Glutamatergic neuron (in vitro differentiated cells): ENCODE data around the gene LRP4. TPM values are rescaled to one million over a fixed set of nuclear protein-coding genes. Genes with fewer than 3 reads are reported as not detected.

Source experiments
- DNase-seq: peaks from one replicate; pipeline ENCODE4 v3.0.0; 2022
- H3K27ac Mint-ChIP-seq: one replicate; pipeline ENCODE4 v1.8.0; 2020; ENCODE audit warnings: mild to moderate bottlenecking, mixed read lengths, inconsistent platforms; ENCODE audit not compliant: unreplicated experiment
- H3K27me3 Mint-ChIP-seq: one replicate; pipeline ENCODE4 v1.8.0; 2020; ENCODE audit warnings: mild to moderate bottlenecking, moderate library complexity, mixed read lengths, inconsistent platforms; ENCODE audit not compliant: unreplicated experiment
- H3K36me3 Mint-ChIP-seq: one replicate; pipeline ENCODE4 v1.8.0; 2020; ENCODE audit warnings: mild to moderate bottlenecking, mixed read lengths, inconsistent platforms; ENCODE audit not compliant: unreplicated experiment
- H3K4me1 Mint-ChIP-seq: one replicate; pipeline ENCODE4 v1.8.0; 2020; ENCODE audit warnings: mild to moderate bottlenecking, low read depth, mixed read lengths, inconsistent platforms; ENCODE audit not compliant: unreplicated experiment
- H3K4me3 Mint-ChIP-seq: one replicate; pipeline ENCODE4 v1.8.0; 2020; ENCODE audit warnings: mild to moderate bottlenecking, mixed read lengths, inconsistent platforms; ENCODE audit not compliant: unreplicated experiment
- H3K9me3 Mint-ChIP-seq: one replicate; pipeline ENCODE4 v1.8.0; 2020; ENCODE audit warnings: mild to moderate bottlenecking, moderate library complexity, mixed read lengths, inconsistent platforms; ENCODE audit not compliant: unreplicated experiment
- CTCF ChIP-seq: fragments of 200-600 bp; sonication (generic); IDR thresholded peaks from one replicate; pipeline ENCODE4 v1.5.0; 2021; ENCODE audit not compliant: partially characterized antibody, unreplicated experiment
- total RNA-seq: library from RNA; stranded (reverse); fragmentation: NEBNext Ultra II Directional; extraction: Animal tissue kit (Norgen Biotek cat#: 25700); gene quantifications from one replicate; pipeline ENCODE4 v1.2.1, GENCODE V29; 2021; ENCODE audit not compliant: unreplicated experiment

The LRP4 gene
- total RNA-seq, 1 donor from 2014 or later: 25.0 TPM

GRCh38 chr11:46900091-46900746, 18.1 kb downstream of the LRP4 start:
- Mint-ChIP-seq H3K27ac (peak overlapping the region; percentile 55), H3K4me1 (peaks cover 8% of the 10 kb centered on the region), H3K4me3 (no peak overlapping the region), H3K36me3 (no peaks in the 10 kb centered on the region), H3K27me3 (peaks cover 2% of the 10 kb centered on the region), H3K9me3 (peaks cover 2% of the 10 kb centered on the region)
- TF ChIP-seq CTCF: no peak
- DNase-seq: no peak

- no peak for TF ChIP-seq CTCF
- Mint-ChIP-seq H3K4me1 (peaks cover 8% of the 10 kb centered on the region), H3K4me3 (no peak overlapping the region), H3K36me3 (no peaks in the 10 kb centered on the region), H3K27me3 (peaks cover 3% of the 10 kb centered on the region), H3K9me3 (peaks cover 2% of the 10 kb centered on the region), H3K27ac (no peak overlapping the region)
- no peak for DNase-seq
Measured at GRCh38 chr11:46899501-46900025, 18.8 kb downstream of the LRP4 start.

- peaks cover 3% of the 10 kb centered on the region for H3K27me3 Mint-ChIP-seq
- no peak for TF ChIP-seq CTCF
- H3K27ac Mint-ChIP-seq: peak overlapping the region; percentile 64
- H3K9me3 Mint-ChIP-seq: peaks cover 2% of the 10 kb centered on the region
- H3K4me1 Mint-ChIP-seq: peaks cover 8% of the 10 kb centered on the region
- no peak overlapping the region for H3K4me3 Mint-ChIP-seq
- DNase-seq: peak; percentile 15
- no peaks in the 10 kb centered on the region for H3K36me3 Mint-ChIP-seq
Measured at GRCh38 chr11:46898396-46899095, 19.8 kb downstream of the LRP4 start.

GRCh38 chr11:46896719-46897406, 21.5 kb downstream of the LRP4 start:
- peaks cover 8% of the 10 kb centered on the region for H3K4me1 Mint-ChIP-seq
- DNase-seq: no peak
- peaks cover 2% of the 10 kb centered on the region for H3K9me3 Mint-ChIP-seq
- H3K4me3 Mint-ChIP-seq: peak overlapping the region; percentile 15
- no peaks in the 10 kb centered on the region for H3K36me3 Mint-ChIP-seq
- peaks cover 3% of the 10 kb centered on the region for H3K27me3 Mint-ChIP-seq
- TF ChIP-seq CTCF: peak; percentile 14
- peak overlapping the region; percentile 91 for H3K27ac Mint-ChIP-seq
